SKM-1 treated with dmso at 0.1 percent for 144 hours (cell line): ENCODE results near the gene SELL.
"Not testable (repeated sequence)": the region's sequence is repeated elsewhere in the genome, so short reads cannot be mapped to it uniquely, and the experiment has no call there.

Experiments
- DNase-seq: peaks from one replicate; lab custom pipeline; 2025; ENCODE audit not compliant: unreplicated experiment; lab: John Stamatoyannopoulos, UW

Gene SELL

GRCh38 chr1:169670244-169670643 is 41.2 kb downstream of the SELL start:
- not testable (repeated sequence) for DNase-seq

- DNase-seq, result not testable (repeated sequence)
These were observed 43.5 kb downstream of the SELL start for GRCh38 chr1:169667699-169668596.

GRCh38 chr1:169667227-169667639 is 44.2 kb downstream of the SELL start:
- not testable (repeated sequence) for DNase-seq

GRCh38 chr1:169662680-169663079 is 48.7 kb downstream of the SELL start:
- not testable (repeated sequence) for DNase-seq

GRCh38 chr1:169661066-169661465 is 50.4 kb downstream of the SELL start:
- not testable (repeated sequence) for DNase-seq

- DNase-seq, result not testable (repeated sequence)
These were observed 52.6 kb downstream of the SELL start for GRCh38 chr1:169658777-169659176.

GRCh38 chr1:169653873-169654272 is 57.5 kb downstream of the SELL start:
- DNase-seq, result no peak

- no peak for DNase-seq
These were observed 60.4 kb downstream of the SELL start for GRCh38 chr1:169651035-169651434.

GRCh38 chr1:169650551-169650950 is 60.9 kb downstream of the SELL start:
- no peak for DNase-seq

- DNase-seq, result no peak
These were observed 62.7 kb downstream of the SELL start for GRCh38 chr1:169648709-169649108.

- DNase-seq, result no peak
These were observed 63.2 kb downstream of the SELL start for GRCh38 chr1:169648187-169648586.

GRCh38 chr1:169647512-169647911 is 63.9 kb downstream of the SELL start:
- DNase-seq, result no peak

- no peak for DNase-seq
These were observed 67.1 kb downstream of the SELL start for GRCh38 chr1:169644297-169644696.
